HG02840 (cell line): ENCODE data around the gene TBC1D5.
"Not testable (repeated sequence)": the region's sequence is repeated elsewhere in the genome, so short reads cannot be mapped to it uniquely, and the experiment has no call there.

Experiments used
- ATAC-seq: cut with Tn5 transposase; IDR thresholded peaks from one replicate; pipeline ENCODE4 v1.9.1; 2021; ENCODE audit warnings: mild to moderate bottlenecking, moderate library complexity, moderate number of reproducible peaks; ENCODE audit not compliant: unreplicated experiment, low FRiP score

The TBC1D5 gene

DNA sequence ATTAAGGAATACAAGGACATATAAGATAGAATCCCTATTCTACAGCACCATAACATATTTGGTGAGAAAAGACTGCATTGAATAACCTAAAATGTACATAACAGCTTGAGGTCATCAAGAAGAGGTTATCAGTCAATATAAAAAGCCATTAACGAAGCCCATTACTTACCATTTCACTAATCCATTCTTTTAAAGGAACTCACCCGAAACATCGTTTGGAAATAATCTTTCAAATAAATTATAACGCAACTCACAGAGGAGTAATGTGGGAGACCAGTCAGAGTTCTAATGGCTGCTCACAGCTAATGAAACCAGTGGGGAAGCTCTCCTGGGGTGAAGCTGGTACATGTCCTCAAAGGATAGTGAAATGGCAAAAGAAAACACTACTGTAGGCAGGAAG is 188.4 kb downstream of the TBC1D5 start:
- ATAC-seq, result no peak

DNA sequence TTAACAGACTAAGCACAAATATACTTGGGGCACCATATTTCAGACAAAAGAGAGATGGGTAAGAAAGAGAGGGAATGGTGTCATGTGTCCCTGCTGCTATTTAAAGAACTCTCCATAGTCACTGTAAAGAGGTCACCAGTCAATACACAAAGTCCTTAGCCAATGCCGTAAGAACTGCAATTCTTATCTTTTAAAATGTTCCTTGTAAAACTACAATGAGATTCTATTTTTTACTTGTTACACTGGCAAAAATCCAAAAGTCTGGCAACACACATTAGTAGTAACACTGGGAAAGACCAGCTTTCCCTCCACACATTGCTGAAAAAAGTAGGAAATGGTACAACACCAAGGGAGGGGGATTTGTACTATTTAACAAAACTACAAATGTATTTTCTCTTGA is 189.4 kb downstream of the TBC1D5 start:
- no peak for ATAC-seq

DNA sequence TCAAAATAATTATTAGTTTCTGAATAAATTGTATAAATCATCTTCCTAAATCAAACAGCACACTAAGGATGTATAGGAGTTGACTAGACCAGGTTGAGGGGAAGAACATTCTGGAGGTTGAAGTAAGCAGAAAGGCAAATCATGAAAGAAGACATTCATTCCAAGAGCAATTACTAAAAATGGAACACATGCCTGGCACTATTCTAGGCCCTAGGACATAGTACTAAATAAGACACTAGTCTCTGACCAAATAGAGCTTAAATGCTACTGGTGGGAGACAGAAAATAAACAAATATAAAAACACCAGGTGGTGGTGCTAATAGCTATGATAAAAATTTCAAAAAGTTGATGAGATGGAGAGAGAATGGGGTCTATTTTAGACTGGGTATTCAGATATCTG is 190.1 kb downstream of the TBC1D5 start:
- no peak for ATAC-seq

DNA sequence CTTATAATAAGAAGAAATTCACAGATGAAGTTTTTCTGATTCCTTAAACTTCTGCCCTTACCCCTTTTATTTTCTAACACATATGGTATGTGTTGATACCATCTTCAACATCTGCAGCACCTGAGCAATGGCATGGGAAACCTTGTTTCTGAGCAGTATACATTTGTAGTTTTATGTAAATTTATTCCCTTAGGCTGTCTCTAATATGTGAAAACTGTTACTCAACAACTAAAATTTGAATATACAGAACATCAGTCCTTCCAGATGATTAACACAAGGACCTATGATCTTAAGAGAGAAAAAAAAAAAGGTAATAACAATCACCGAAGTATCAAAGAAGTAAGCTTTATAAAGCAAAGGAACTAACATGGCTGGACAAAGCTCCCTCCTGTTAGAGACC is 190.5 kb downstream of the TBC1D5 start:
- ATAC-seq, result no peak

DNA sequence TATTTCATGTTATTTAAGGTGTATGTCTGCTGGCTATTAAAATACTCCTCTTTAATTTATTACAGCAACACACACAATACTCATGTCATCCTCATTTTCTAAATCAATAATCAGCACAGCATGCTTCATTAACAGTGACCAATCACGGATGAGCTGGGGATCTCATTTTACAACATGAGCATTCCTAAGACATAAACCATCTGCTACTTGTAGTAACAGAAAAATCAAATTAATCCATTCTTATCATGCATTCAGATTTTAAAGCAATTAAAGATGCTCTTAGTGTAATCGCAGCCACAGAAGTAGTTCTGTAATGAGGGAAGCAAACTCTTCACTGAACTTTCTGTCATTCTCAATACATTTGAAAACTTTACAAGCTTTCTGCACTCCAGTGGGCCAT is 191.1 kb downstream of the TBC1D5 start:
- ATAC-seq, result no peak

DNA sequence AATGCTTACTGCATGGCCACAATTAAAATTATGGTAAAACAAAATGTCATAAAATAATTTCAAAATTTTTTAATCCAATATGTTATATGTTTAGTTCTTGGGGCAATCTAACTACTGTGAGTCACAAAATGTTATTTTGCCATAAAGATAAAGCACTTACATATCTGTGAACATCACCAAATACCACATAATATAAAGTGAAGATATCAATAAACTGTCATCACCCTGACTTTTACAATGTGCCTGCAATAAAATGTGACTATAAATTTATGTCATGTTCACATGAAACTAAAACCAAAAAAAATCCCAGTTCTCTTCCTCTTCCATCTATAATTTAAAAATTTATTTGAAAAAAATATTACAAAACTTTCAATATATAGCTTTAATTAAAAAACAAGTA is 191.8 kb downstream of the TBC1D5 start:
- no peak for ATAC-seq

DNA sequence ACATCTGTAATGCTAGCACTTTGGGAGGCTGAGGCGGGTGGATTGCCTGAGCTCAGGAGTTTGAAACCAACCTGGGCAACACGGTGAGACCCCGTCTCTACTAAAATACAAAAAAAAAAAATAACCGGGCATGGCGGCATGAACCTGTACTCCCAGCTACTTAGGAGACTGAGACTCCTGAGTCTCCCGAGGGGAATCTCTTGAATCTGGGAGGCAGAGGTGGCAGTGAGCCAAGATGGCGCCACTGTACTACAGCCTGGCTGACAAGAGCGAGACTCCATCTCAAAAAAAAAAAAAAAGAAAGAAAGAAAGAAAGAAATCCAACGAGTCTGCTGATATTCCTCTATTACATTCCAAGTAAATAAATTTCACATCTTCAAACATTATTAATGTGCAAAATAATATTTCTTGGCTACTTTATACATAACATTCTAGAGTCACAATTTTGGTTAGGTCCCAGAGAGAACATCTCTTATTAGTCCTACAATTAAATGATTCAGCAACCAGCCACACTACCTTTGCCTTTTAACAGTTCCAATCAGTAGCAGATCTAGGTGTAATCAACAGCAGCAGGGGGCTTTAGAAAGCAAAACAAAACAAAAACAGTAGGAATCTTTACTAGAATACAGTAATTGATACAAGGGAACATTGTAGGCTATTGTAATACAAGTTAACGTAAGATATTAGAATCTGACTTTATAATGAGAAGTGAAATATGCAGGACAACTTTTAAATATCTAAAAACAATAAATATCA is 195.8 kb downstream of the TBC1D5 start:
- no peak for ATAC-seq

DNA sequence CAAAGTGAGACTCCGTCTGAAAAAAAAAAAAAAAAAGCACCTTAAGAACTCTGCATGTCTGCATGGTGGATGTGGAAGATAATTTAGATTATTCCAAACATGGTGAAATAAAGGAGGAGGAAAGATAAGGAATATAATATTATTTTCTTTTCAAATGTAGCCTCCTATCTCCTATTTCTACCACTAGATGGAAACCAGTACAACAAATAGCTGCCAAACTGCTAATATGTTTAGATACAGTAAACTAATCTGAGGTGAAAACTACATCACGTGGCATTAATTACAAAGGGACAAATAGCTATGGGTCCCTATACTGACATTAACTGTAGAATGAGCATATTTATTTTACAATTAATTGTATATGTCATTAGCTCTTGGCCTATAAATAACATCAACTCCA is 197.8 kb downstream of the TBC1D5 start:
- no peak for ATAC-seq

DNA sequence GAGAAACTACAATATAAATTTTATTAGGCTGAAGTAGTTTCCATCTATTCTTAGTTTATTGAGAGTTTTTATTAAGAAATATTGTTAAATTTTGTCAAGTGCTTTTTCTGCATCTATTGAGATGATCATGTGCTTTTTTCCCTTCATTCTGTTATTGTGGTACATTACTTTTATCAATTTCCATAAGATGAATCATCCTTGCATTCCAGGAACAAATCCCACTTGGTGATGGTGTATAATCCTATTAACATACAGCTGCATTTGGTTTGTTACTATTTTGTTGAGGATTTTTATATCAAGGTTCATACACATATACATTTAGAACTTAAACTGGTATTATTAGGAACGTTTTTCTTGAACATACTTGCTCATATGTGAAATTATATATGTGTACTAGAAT is 199.8 kb downstream of the TBC1D5 start:
- ATAC-seq, result no peak

DNA sequence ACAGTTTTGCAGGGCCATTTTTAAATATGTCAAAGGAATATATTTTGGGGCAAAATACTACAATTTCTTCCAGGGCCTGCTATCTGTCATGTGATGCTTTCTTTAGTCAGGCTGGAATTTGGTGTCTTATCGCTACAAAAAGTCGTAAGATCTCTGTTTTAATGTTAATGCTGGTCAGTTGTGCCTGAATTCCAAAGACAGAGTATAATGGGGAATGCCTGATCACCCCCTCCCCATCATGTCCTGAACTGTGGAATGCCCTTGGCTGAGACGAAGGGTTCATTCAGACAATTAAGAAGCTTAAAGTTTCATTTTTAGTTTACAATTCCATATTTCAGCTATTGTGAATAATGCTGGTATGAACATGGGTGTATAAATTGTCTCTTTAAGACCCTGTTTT is 203.0 kb downstream of the TBC1D5 start:
- no peak for ATAC-seq

DNA sequence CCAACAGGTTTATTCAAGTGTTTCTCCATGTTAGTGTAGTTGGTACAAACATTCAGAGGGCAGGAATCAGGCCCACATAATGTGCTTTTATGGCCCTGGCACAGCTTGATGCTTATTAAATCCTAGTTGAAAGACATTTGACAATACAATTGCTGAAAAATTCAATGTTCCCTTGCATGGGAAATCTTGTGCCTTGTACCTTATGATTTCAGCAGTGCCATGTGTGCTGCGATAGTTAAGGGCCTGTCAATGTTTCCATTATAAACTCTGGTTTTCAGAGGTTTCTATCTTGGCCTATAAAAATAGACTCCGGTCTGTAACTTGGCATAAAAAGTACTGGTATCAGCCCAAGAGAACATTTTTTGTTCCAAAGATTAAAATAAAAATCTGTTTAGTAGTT is 207.2 kb downstream of the TBC1D5 start:
- ATAC-seq, result no peak

DNA sequence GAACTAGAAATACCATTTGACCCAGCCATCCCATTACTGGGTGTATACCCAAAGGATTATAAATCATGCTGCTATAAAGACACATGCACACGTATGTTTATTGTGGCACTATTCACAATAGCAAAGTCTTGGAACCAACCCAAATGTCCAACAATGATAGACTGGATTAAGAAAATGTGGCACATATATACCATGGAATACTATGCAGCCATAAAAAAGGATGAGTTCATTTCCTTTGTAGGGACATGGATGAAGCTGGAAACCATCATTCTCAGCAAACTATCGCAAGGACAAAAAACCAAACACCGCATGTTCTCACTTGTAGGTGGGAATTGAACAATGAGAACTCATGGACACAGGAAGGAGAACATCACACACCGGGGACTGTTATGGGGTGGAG is 210.0 kb downstream of the TBC1D5 start:
- ATAC-seq, result not testable (repeated sequence)

DNA sequence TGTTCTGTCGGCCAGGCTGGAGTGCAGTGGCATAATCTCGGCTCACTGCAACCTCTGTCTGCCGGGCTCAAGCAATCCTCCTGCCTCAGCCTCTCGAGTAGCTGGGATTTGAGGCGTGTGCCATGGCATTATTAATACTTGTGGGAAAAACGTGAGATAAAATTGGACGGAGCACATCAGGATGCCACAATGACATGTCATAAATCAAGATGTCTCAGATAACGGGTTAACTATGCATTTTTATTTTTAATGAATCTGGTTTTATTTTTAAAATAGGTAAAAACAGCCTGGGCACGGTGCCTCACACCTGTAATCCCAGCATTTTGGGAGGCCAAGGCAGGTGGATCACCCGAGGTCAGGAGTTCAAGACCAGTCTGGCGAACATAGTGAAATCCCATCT is 212.8 kb downstream of the TBC1D5 start:
- no peak for ATAC-seq

DNA sequence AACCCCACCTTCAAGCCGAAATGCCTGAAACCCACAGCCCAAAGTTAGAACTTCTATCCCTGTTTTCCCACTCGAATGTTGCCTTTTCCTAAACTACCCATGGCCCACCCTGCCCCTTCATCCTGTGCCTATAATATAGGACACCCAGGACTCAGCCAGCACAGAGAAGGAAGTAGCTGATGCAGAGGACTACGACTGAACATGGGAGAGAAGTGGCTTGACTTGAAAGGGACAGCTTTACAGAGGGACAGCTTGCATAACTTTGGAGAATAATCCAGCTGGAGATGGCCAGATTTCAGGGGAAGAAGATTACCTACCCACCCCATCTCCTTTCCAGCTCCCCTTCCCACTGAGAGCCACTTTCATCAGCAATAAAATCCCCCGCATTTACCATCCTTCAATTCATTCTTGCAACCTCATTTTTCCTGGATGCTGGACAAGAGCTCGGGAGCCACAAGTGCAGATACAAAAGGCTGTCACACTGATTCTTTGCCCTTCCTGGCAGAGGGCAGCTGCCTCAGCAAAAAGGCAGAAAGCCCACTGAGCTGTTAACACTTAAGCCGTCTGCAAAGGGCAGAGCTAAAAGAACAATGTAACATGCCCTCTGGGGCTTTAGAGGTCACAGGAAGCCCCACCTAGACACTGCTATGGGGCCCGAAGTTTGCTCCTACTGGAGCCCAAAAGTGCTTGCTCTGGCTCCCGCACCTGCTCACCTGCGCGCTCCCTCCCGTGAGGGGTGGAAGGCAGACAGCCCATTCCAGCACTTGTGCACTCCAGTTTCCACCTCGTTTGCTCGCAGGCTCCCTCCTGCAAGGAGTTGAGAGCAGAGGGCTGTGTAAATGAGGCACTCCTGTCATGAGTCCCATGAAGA is 224.0 kb downstream of the TBC1D5 start:
- ATAC-seq, result no peak

DNA sequence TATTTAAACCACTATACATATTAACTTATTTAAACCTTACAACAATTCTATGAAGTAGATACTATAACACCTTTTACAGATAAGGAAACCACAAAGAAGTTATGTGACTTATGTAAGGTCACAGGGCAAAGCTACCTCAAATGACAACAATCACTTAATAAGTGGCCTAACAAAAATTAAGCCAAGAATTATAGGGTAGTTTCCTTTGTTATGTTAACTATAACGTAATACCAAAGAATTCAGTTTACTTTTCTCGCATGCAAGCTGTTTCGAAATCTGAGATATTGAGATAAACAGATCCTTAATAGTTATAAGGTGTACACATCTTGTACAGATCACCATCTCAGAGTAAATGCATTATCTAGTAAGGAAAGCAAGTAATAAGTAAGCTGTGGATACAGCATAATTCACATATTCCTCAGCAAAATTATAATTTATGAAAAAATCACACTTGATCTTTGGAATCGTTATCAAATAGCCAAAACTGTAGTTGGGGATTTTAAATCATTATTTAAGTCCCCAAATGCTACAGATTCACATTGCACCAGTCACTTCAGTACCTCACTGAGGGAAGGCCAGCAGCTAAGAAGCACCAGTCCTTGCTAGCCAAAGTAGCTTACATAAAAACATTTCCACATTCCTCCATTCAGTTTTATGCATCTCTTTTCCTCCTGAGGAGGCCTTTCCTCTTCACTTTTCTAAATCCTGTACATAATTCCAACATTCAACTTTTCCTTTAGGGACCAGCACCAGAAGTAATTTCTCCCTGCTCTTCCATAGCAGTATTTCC is 226.8 kb downstream of the TBC1D5 start:
- ATAC-seq, result no peak

DNA sequence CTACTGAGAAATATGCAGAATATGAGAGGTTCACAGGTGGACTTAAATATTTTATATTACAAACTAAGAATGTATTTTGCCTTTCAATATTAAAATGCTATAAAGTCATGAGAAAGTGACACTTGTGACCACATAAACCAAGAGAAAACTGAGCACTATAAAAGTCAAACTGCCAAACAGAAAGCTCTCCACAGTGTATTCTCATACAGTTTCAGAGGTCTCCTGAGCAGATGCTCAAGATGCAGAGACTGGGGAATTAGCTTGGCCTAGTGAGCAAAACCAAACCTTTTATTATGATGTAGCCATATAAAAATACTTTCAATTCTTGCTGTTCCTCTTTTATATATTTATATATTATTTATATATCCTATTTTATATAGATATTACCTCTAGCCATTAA is 227.8 kb downstream of the TBC1D5 start:
- no peak for ATAC-seq

DNA sequence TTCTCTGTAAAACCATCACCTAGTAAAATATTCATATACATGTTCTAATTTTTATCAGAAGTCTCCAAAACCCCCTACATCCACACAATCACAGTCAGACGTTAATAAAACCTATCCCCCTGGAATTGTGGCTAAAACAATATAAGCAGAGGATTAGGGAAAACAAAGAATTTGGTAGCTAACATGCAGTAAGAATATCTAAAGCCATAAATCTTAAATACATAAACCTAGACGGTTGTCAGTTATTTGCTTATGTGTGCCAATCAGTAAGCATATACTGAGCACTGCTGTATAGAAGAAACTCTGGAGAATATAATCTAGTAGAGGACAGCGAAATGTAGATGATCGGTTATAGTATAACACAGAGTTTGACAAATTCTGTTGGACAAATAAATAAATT is 232.2 kb downstream of the TBC1D5 start:
- no peak for ATAC-seq

DNA sequence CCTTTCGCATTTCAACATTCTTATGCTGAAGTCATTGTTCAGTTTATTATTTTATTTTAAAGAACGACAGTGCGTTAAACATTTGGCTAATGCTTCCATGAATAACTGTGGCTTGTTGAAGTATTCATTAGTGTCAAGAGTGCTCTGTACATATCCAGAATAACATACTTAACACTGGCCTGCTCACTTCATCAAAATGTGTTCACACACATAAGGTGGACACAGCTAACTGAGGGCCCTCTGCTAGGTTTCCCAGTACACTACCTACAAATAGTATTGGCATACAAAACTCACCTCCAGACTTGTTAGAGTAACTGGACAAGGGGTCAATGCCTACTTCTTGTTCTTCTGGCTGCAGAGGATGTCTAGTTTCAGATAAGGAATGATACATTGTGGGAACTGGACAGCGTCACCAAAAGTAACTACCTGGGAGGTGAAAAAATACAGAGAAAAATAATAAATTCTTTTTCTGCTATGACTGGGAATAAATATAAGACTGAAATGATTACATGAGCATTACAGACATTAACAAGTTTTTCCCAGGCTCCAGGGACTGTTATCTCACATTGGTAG is 234.2 kb downstream of the TBC1D5 start:
- ATAC-seq, result no peak

DNA sequence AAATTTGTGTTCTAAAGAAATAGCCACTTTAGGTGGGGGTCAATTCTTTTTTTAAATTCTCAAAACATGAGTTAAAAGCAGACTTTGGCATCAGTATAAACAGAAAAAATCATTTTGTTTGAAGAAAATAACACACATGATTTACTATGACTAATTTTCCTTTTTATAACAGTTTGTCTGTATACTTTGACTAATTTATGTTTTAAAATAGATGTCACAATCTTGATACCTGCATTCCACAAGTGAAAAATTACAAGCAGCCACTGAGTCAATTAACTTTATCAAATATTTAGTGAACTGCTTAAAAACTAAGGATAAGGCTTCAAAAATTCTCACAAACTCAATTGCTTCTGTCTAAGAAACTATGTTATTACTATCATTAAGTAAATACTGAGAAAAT is 235.0 kb downstream of the TBC1D5 start:
- no peak for ATAC-seq

DNA sequence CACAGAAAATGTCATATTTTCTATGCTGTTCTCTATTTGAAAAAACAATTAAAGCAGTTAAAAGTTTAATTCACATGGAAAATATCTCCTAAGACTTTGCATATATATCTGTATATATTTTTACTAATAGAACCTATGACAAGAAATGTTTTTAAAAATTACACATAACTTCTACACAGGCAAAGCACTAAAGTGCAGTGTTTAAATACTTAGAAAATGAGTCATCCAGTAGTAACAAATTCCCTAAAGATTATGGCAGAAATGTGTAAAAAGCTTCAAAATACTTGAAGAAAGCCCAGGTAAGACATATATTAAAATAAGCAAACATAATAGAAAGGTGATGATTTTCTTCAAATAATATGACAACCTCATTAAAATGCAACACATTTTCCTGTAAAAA is 236.6 kb downstream of the TBC1D5 start:
- no peak for ATAC-seq

DNA sequence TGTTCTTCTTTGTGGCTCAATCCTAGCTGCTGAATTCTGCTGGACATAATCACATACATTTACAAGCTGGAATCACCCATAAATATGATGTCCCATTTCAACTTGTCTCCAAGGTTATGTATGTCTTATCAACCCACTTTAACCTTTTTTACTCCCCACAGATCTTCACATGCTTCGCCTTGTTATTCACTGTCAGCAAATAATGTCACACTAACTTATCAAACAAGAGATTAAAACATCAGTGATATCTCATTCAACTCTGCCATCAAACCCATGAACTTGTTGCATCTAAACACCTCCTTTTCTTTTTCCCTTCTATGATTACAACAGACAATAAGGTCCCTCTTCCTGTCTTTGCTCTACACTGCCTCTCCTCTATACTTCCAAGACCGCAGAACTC is 240.7 kb downstream of the TBC1D5 start:
- no peak for ATAC-seq
